Natural killer cell (primary cell): ENCODE measurements around the gene IQSEC2. TPM values are rescaled to one million over a fixed set of nuclear protein-coding genes. Genes with fewer than 3 reads are reported as not detected.

ENCODE experiments used
- ATAC-seq, 3 donors: fragments of 150-1000 bp in 2 of 3; fragments of 200-7000 bp in 1 of 3; cut with Tn5 transposase; 1 replicate in 1 of 3; 2 replicates in 2 of 3; pipeline ENCODE4 v1.10.0; 2021; ENCODE audit warnings: mild to moderate bottlenecking in 2 of 3, moderate library complexity in 2 of 3
- DNase-seq, 2 donors: peaks; one replicate each; pipeline versions ENCODE4 v3.0.0 to v3.0.0-alpha.2; 2013 to 2021; ENCODE audit warnings: mixed read lengths in 1 of 2
- H3K27ac ChIP-seq: one replicate; pipeline ENCODE4 v1.5.1; 2013; ENCODE audit warnings: mild to moderate bottlenecking, low read length
- H3K27me3 ChIP-seq: one replicate; pipeline ENCODE4 v1.6.1; 2013; ENCODE audit warnings: low read length; ENCODE audit not compliant: control insufficient read depth, insufficient read depth
- H3K36me3 ChIP-seq: one replicate; pipeline ENCODE4 v1.6.1; 2013; ENCODE audit warnings: low read length; ENCODE audit not compliant: control insufficient read depth, insufficient read depth
- H3K4me1 ChIP-seq: one replicate; pipeline ENCODE4 v1.6.1; 2013; ENCODE audit warnings: low read length; ENCODE audit not compliant: control insufficient read depth, insufficient read depth
- H3K4me3 ChIP-seq: one replicate; pipeline ENCODE4 v1.5.1; 2013; ENCODE audit warnings: low read length
- H3K9me3 ChIP-seq: one replicate; pipeline ENCODE4 v1.6.1; 2013; ENCODE audit warnings: low read length; ENCODE audit not compliant: control insufficient read depth, insufficient read depth
- H3K27ac Mint-ChIP-seq, 2 donors: one replicate each; pipeline ENCODE4 v1.8.0; 2022; ENCODE audit warnings: mild to moderate bottlenecking in 2 of 2, mixed read lengths in 2 of 2, moderate library complexity in 1 of 2
- H3K27me3 Mint-ChIP-seq, 2 donors: one replicate each; pipeline ENCODE4 v1.8.0; 2022; ENCODE audit warnings: low read depth in 2 of 2, mixed read lengths in 2 of 2
- H3K36me3 Mint-ChIP-seq: one replicate; pipeline ENCODE4 v1.8.0; 2022; ENCODE audit warnings: mixed read lengths
- H3K4me1 Mint-ChIP-seq, 2 donors: one replicate each; pipeline ENCODE4 v1.8.0; 2022; ENCODE audit warnings: mixed read lengths in 2 of 2
- H3K4me3 Mint-ChIP-seq: one replicate; pipeline ENCODE4 v1.8.0; 2022; ENCODE audit warnings: mild to moderate bottlenecking, moderate library complexity, mixed read lengths
- H3K9me3 Mint-ChIP-seq, 2 donors: one replicate each; pipeline ENCODE4 v1.8.0; 2022; ENCODE audit warnings: mixed read lengths in 2 of 2
- CTCF ChIP-seq: fragments of 200-600 bp; IDR thresholded peaks from one replicate; pipeline ENCODE4 v1.8.0; 2022; ENCODE audit warnings: antibody characterized with exemption
- WGBS: methylation state at CpG from one replicate; pipeline ENCODE4 v1.1.7; 2013; ENCODE audit warnings: missing lambda C conversion rate; ENCODE audit not compliant: insufficient coverage; 5-methylcytosine and 5-hydroxymethylcytosine counted together
- intact Hi-C: fragments of 100-400 bp; cut with micrococcal nuclease; formaldehyde crosslinking; loops from one replicate; pipeline ENCODE4 v1.14.2; 2022
- total RNA-seq, 4 donors: library from RNA; stranded (reverse); fragments of 120-200 nt in 1 of 4; gene quantifications; one replicate each; pipeline versions ENCODE4 v1.2.3 to v1.2.4, GENCODE V29; 2013 to 2022

Gene IQSEC2
- total RNA-seq, 3 donors from 2014 or later (not counting 1 experiment from before 2014, with no cell fraction given) = 3.5 to 3.9 (median 3.7) TPM

GRCh38 chrX:53323196-53323595, 41.8 kb upstream of the IQSEC2 start:
- WGBS = 67% methylated on average over 5 of the region's 5 CpGs
- no peak overlapping the region for H3K4me3 Mint-ChIP-seq
- no peak overlapping the region for H3K4me3 ChIP-seq
- peaks cover 33 to 70% of the 10 kb centered on the region in 2 donors for H3K27me3 Mint-ChIP-seq
- peaks cover 14% of the 10 kb centered on the region for H3K27me3 ChIP-seq
- peaks cover 14% of the 10 kb centered on the region for H3K4me1 ChIP-seq
- no peak overlapping the region for H3K27ac ChIP-seq
- no peaks in the 10 kb centered on the region for H3K36me3 Mint-ChIP-seq
- H3K27ac Mint-ChIP-seq = no peak overlapping the region
- no peaks in the 10 kb centered on the region for H3K36me3 ChIP-seq
- H3K9me3 Mint-ChIP-seq = no peaks in the 10 kb centered on the region
- no peak for DNase-seq
- ATAC-seq = no peak
- intact Hi-C loops = no loop called here
- no peaks in the 10 kb centered on the region for H3K9me3 ChIP-seq
- peaks cover 6 to 19% of the 10 kb centered on the region in 2 donors for H3K4me1 Mint-ChIP-seq
- no peak for TF ChIP-seq CTCF

GRCh38 chrX:53321943-53322497, 40.6 kb upstream of the IQSEC2 start:
- Mint-ChIP-seq H3K4me1 (peaks cover 14 to 24% of the 10 kb centered on the region in 2 donors), H3K36me3 (no peaks in the 10 kb centered on the region), H3K9me3 (no peaks in the 10 kb centered on the region), H3K27me3 (peaks cover 35 to 68% of the 10 kb centered on the region in 2 donors), H3K27ac (peak overlapping the region in 1 of 2 donors; percentile 58), H3K4me3 (peak overlapping the region; percentile 80)
- peaks cover 21% of the 10 kb centered on the region for H3K4me1 ChIP-seq
- H3K9me3 ChIP-seq = no peaks in the 10 kb centered on the region
- H3K36me3 ChIP-seq = no peaks in the 10 kb centered on the region
- no peak overlapping the region for H3K27ac ChIP-seq
- peak in 1 of 2 donors; percentile 1 for DNase-seq
- H3K4me3 ChIP-seq = no peak overlapping the region
- intact Hi-C loops = no loop called here
- H3K27me3 ChIP-seq = peaks cover 15% of the 10 kb centered on the region
- 43% methylated on average over 3 of the region's 6 CpGs for WGBS
- TF ChIP-seq CTCF = no peak
- ATAC-seq = no peak

GRCh38 chrX:53321230-53321942, 40.0 kb upstream of the IQSEC2 start:
- Mint-ChIP-seq H3K9me3 (no peaks in the 10 kb centered on the region), H3K4me1 (peaks cover 14 to 24% of the 10 kb centered on the region in 2 donors), H3K27ac (peak overlapping the region in 1 of 2 donors; percentile 58)

More at GRCh38 chrX:53321230-53321942, 40.0 kb upstream of the IQSEC2 start:
- Mint-ChIP-seq H3K4me3 (peak overlapping the region; percentile 80), H3K36me3 (no peaks in the 10 kb centered on the region), H3K27me3 (peaks cover 35 to 66% of the 10 kb centered on the region in 2 donors)
- Histone ChIP-seq H3K36me3 (no peaks in the 10 kb centered on the region), H3K27ac (no peak overlapping the region), H3K27me3 (peaks cover 15% of the 10 kb centered on the region), H3K4me3 (no peak overlapping the region), H3K4me1 (peaks cover 21% of the 10 kb centered on the region), H3K9me3 (no peaks in the 10 kb centered on the region)
- TF ChIP-seq CTCF = no peak
- 2% methylated on average over 41 of the region's 56 CpGs for WGBS
- DNase-seq = peak in 1 of 2 donors; percentile 48
- intact Hi-C loops = no loop called here
- peak; percentile 43 to 61 (median 52) for ATAC-seq
